HG03280 (cell line): Measurements from ENCODE around the gene INHBE.
"Not testable (repeated sequence)": the region's sequence is repeated elsewhere in the genome, so short reads cannot be mapped to it uniquely, and the experiment has no call there.

ENCODE experiments used
- ATAC-seq: cut with Tn5 transposase; IDR thresholded peaks from one replicate; pipeline ENCODE4 v1.9.1; 2021; ENCODE audit warnings: mild to moderate bottlenecking, moderate library complexity; ENCODE audit not compliant: unreplicated experiment

Gene INHBE

GRCh38 chr12:57496822-57497221, 41.7 kb downstream of the INHBE start:
- no peak for ATAC-seq

- ATAC-seq, result no peak
Observed at GRCh38 chr12:57497223-57498131, 42.4 kb downstream of the INHBE start.

GRCh38 chr12:57498132-57498502, 43.0 kb downstream of the INHBE start:
- no peak for ATAC-seq

GRCh38 chr12:57498571-57498970, 43.5 kb downstream of the INHBE start:
- ATAC-seq, result no peak

- ATAC-seq, result no peak
Observed at GRCh38 chr12:57500213-57500612, 45.1 kb downstream of the INHBE start.

GRCh38 chr12:57502311-57502969, 47.3 kb downstream of the INHBE start:
- not testable (repeated sequence) for ATAC-seq

- ATAC-seq, result not testable (repeated sequence)
Observed at GRCh38 chr12:57506541-57506940, 51.4 kb downstream of the INHBE start.
